Esophagus squamous epithelium (tissue), 4 donors: ENCODE data around the gene B4GALT3.

Experiments
- POLR2A ChIP-seq, 4 donors: fragments of 450-650 bp; IDR thresholded peaks; one replicate each; pipeline ENCODE4 v1.6.1; 2017; ENCODE audit warnings: antibody characterized with exemption in 4 of 4, mild to moderate bottlenecking in 4 of 4, moderate library complexity in 3 of 4
- TF ChIP-seq, protein P1 (sequence below), 6 experiments: fragments of 450-650 bp in 4 of 6; fragments of 200-600 bp in 2 of 6; sonication (generic) in 2 of 6; IDR thresholded peaks; one replicate each; pipeline ENCODE4 v1.5.1; 2016 to 2019; ENCODE audit warnings: antibody characterized with exemption in 6 of 6, mild to moderate bottlenecking in 4 of 6, moderate library complexity in 4 of 6

DNA sequence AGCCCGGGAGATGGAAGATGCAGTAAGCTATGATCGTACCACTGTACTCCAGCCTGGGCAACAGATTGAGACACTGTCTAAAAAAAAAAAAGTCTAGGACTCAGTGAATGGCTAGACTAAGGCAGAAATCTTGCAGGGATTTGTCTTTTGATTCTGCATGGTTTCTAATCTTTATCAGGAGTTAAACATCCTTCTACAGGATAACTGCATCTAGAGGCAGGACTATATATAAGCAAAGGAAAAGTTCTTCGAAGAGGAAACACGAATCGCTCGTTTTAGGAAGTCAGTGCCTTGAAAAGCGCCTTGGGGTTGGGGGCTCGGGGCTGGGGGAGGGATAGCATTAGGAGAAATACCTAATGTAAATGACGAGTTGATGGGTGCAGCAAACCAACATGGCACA lies 24.1 kb downstream of the B4GALT3 start:
- TF ChIP-seq, protein P1, sequence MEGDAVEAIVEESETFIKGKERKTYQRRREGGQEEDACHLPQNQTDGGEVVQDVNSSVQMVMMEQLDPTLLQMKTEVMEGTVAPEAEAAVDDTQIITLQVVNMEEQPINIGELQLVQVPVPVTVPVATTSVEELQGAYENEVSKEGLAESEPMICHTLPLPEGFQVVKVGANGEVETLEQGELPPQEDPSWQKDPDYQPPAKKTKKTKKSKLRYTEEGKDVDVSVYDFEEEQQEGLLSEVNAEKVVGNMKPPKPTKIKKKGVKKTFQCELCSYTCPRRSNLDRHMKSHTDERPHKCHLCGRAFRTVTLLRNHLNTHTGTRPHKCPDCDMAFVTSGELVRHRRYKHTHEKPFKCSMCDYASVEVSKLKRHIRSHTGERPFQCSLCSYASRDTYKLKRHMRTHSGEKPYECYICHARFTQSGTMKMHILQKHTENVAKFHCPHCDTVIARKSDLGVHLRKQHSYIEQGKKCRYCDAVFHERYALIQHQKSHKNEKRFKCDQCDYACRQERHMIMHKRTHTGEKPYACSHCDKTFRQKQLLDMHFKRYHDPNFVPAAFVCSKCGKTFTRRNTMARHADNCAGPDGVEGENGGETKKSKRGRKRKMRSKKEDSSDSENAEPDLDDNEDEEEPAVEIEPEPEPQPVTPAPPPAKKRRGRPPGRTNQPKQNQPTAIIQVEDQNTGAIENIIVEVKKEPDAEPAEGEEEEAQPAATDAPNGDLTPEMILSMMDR (IDR thresholded peaks at IDR 0.05): no peak
- no peak for TF ChIP-seq POLR2A (IDR thresholded peaks at IDR 0.05)
